GM23248 (cell line): Measurements from ENCODE around the gene UGT2B7. TPM values are rescaled to one million over a fixed set of nuclear protein-coding genes. Genes with fewer than 3 reads are reported as not detected.

Experiments used
- DNase-seq: peaks from one replicate; pipeline ENCODE4 v3.0.0-alpha.2; 2015
- H2AFZ ChIP-seq: fragments of 200-600 bp; sonication (generic); 2 replicates; pipeline ENCODE4 v1.6.1; 2016; ENCODE audit warnings: antibody characterized with exemption
- H3F3A ChIP-seq: fragments of 200-600 bp; sonication (generic); 2 replicates; pipeline ENCODE4 v1.6.1; 2016; ENCODE audit warnings: mild to moderate bottlenecking, antibody characterized with exemption, mixed run types; ENCODE audit not compliant: insufficient read depth
- H3K27ac ChIP-seq: fragments of 200-600 bp; sonication (generic); 2 replicates; pipeline ENCODE4 v1.5.1; 2016; ENCODE audit warnings: mild to moderate bottlenecking
- H3K27me3 ChIP-seq: fragments of 200-600 bp; sonication (generic); replicated peaks from 2 replicates; pipeline ENCODE4 v1.6.1; 2016; ENCODE audit warnings: mild to moderate bottlenecking; ENCODE audit not compliant: insufficient read depth
- H3K36me3 ChIP-seq: fragments of 200-600 bp; sonication (generic); 2 replicates; pipeline ENCODE4 v1.6.1; 2016; ENCODE audit warnings: low read depth, mild to moderate bottlenecking
- H3K4me1 ChIP-seq: fragments of 200-600 bp; sonication (generic); 2 replicates; pipeline ENCODE4 v1.6.1; 2016; ENCODE audit warnings: mild to moderate bottlenecking; ENCODE audit not compliant: insufficient read depth
- H3K4me2 ChIP-seq: fragments of 200-600 bp; sonication (generic); one replicate; pipeline ENCODE4 v1.6.1; 2016; ENCODE audit warnings: mild to moderate bottlenecking; ENCODE audit not compliant: unreplicated experiment
- H3K4me3 ChIP-seq: fragments of 200-600 bp; sonication (generic); 2 replicates; pipeline ENCODE4 v1.5.1; 2016; ENCODE audit warnings: mild to moderate bottlenecking
- H3K79me2 ChIP-seq: fragments of 200-600 bp; sonication (generic); 2 replicates; pipeline ENCODE4 v1.6.1; 2016; ENCODE audit warnings: mild to moderate bottlenecking; ENCODE audit not compliant: insufficient read depth
- H3K9ac ChIP-seq: fragments of 200-600 bp; sonication (generic); 2 replicates; pipeline ENCODE4 v1.6.1; 2016; ENCODE audit warnings: mild to moderate bottlenecking
- H3K9me2 ChIP-seq: fragments of 200-600 bp; sonication (generic); 2 replicates; pipeline ENCODE4 v1.6.1; 2016; ENCODE audit warnings: mixed run types, mild to moderate bottlenecking, moderate library complexity; ENCODE audit not compliant: insufficient read depth
- H3K9me3 ChIP-seq: fragments of 200-600 bp; sonication (generic); one replicate; pipeline ENCODE4 v1.6.1; 2017; ENCODE audit warnings: low read depth
- H4K20me1 ChIP-seq: fragments of 200-600 bp; sonication (generic); 2 replicates; pipeline ENCODE4 v1.6.0; 2016; ENCODE audit not compliant: insufficient read depth
- EZH2 ChIP-seq: fragments of 200-600 bp; sonication (generic); IDR thresholded peaks from 2 replicates; pipeline ENCODE4 v1.6.1; 2018; ENCODE audit warnings: antibody characterized with exemption, mild to moderate bottlenecking; ENCODE audit not compliant: insufficient read depth, poor library complexity, severe bottlenecking
- EZH2phosphoT487 ChIP-seq: fragments of 200-600 bp; sonication (generic); IDR thresholded peaks from 2 replicates; pipeline ENCODE4 v1.6.1; 2018; ENCODE audit warnings: antibody characterized with exemption, moderate library complexity, mild to moderate bottlenecking, low read depth; ENCODE audit not compliant: insufficient read depth
- WGBS, 2 experiments: methylation state at CpG; one replicate each; pipeline ENCODE4 v1.1.6; 2015 to 2017; ENCODE audit warnings: low lambda C conversion rate in 2 of 2, low coverage in 1 of 2; ENCODE audit errors: missing lambda C conversion rate in 2 of 2; 5-methylcytosine and 5-hydroxymethylcytosine counted together
- in situ Hi-C: fragments of 300-500 bp; cut with MboI; formaldehyde crosslinking; loops from 2 replicates; pipeline ENCODE4 v1.15.0; 2020
- polyA plus RNA-seq: library from polyadenylated mRNA; unstranded; fragments of >200 nt; fragmentation: Nextera tagmentation; extraction: Ambion mirVana; gene quantifications from 2 replicates; pipeline ENCODE4 v1.2.1, GENCODE V29; 2016
- total RNA-seq: library from RNA; depleted of rRNA; stranded (reverse); fragments of >200 nt; shearing (Covaris generic); gene quantifications from 2 replicates; pipeline ENCODE4 v1.2.3, GENCODE V29; 2014

The UGT2B7 gene
- total and polyA plus RNA-seq, 2 experiments from 2014 or later, result not detected

DNA sequence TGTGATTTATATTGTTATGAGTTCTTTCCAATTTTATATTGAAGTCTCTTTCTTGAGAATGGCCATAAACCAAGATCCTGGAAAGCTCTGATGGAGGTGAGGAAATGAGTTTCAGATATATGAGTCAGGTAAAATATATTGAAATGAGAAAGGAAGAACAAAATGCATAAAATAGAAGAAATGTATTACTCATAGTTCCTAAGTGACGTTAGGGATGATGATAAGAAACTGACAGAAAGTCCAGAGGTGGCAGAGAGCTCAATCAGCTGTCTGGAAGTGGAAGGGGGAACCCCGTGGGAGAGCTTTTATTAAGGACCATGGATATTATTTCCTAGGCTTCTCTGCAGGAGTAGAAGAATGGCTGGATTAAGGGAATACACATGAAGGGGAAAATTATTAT, 24.6 kb downstream of the UGT2B7 start:
- in situ Hi-C loops, result no loop called here
- WGBS, 2 experiments, result 2 to 5% methylated on average over 2 of the region's 2 CpGs
- Histone ChIP-seq H3K9me2 (no peaks in the 10 kb centered on the region), H3K79me2 (no peaks in the 10 kb centered on the region), H3K4me3 (no peak overlapping the region), H3K27ac (no peak overlapping the region), H4K20me1 (no peaks in the 10 kb centered on the region), H3K27me3 (no peaks in the 10 kb centered on the region), H3K36me3 (no peaks in the 10 kb centered on the region), H2AFZ (no peak overlapping the region), H3F3A (no peaks in the 10 kb centered on the region), H3K4me2 (no peak overlapping the region), H3K9ac (no peak overlapping the region), H3K4me1 (no peaks in the 10 kb centered on the region), H3K9me3 (no peaks in the 10 kb centered on the region)
- TF ChIP-seq EZH2, result no peak
- no peak for TF ChIP-seq EZH2phosphoT487
- no peak for DNase-seq

DNA sequence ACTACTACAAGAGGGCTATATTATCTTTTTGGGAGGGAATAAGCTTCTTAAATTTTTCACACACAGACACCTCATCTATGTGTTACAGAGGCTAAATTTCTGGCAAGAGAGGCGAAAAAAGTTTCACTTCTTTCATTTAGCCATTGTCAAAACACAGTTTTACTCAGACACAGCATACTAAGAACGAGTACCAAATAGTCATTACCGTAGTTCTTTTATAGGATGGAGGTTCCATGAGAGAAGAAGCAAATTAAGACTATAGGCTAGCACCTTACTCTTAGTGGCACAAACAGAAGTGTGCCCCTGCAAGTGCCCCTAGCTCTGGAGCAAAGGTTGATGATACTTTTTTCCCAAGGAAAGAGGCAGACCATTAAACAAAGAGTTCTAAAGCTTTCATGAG, 26.2 kb downstream of the UGT2B7 start:
- no peak for TF ChIP-seq EZH2phosphoT487
- no peak for TF ChIP-seq EZH2
- 10% methylated on average over 3 of the region's 3 CpGs for WGBS, 2 experiments

GRCh38 chr4:69124941-69125340, 28.7 kb downstream of the UGT2B7 start:
- H3F3A ChIP-seq, result no peaks in the 10 kb centered on the region
- DNase-seq, result no peak
- no peaks in the 10 kb centered on the region for H3K27me3 ChIP-seq
- H4K20me1 ChIP-seq, result no peaks in the 10 kb centered on the region
- no peaks in the 10 kb centered on the region for H3K4me1 ChIP-seq
- no peaks in the 10 kb centered on the region for H3K36me3 ChIP-seq
- in situ Hi-C loops, result no loop called here
- no peak overlapping the region for H3K4me3 ChIP-seq
- no peaks in the 10 kb centered on the region for H3K9me3 ChIP-seq
- WGBS, 2 experiments, result 33 to 35% methylated on average over 1 of the region's 1 CpG
- no peaks in the 10 kb centered on the region for H3K9me2 ChIP-seq
- H3K9ac ChIP-seq, result no peak overlapping the region
- TF ChIP-seq EZH2phosphoT487, result no peak
- no peak for TF ChIP-seq EZH2
- H3K4me2 ChIP-seq, result no peak overlapping the region
- no peaks in the 10 kb centered on the region for H3K79me2 ChIP-seq
- H3K27ac ChIP-seq, result no peak overlapping the region
- H2AFZ ChIP-seq, result no peak overlapping the region

More for the DNA sequence above, 26.2 kb downstream of the UGT2B7 start:
- H3K9ac ChIP-seq, result no peak overlapping the region
- H3K4me1 ChIP-seq, result no peaks in the 10 kb centered on the region
- in situ Hi-C loops, result no loop called here
- H3K9me2 ChIP-seq, result no peaks in the 10 kb centered on the region
- no peak overlapping the region for H2AFZ ChIP-seq
- no peak overlapping the region for H3K4me3 ChIP-seq
- no peaks in the 10 kb centered on the region for H3K79me2 ChIP-seq
- no peaks in the 10 kb centered on the region for H3K36me3 ChIP-seq
- H3F3A ChIP-seq, result no peaks in the 10 kb centered on the region
- no peak for DNase-seq
- H4K20me1 ChIP-seq, result no peaks in the 10 kb centered on the region
- H3K4me2 ChIP-seq, result no peak overlapping the region
- H3K27ac ChIP-seq, result no peak overlapping the region
- no peaks in the 10 kb centered on the region for H3K27me3 ChIP-seq
- H3K9me3 ChIP-seq, result no peaks in the 10 kb centered on the region

DNA sequence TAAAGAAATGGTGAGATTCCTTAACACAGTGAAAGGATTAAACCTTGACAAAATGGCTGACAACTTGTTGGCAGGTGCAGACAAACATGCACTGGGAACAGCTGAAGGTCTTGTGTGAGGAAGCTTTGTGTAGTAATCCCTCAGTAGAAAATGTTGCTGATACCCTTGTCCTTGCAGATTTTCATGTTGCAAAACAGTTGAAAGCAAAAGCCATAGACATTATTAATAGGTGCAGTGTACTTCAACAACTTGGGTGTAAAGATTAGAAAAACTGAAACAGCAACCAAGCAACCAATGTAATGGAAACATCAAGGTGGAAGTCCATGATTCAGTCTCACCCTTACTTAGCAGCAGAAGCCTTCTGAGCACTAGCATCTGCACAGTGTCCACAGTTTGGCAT, 29.8 kb downstream of the UGT2B7 start:
- in situ Hi-C loops, result no loop called here
- H3K27ac ChIP-seq, result no peak overlapping the region
- H3K4me1 ChIP-seq, result no peaks in the 10 kb centered on the region
- H3K4me3 ChIP-seq, result no peak overlapping the region
- TF ChIP-seq EZH2phosphoT487, result no peak
- no peak for TF ChIP-seq EZH2
- H3K9me2 ChIP-seq, result no peaks in the 10 kb centered on the region
- H3K9ac ChIP-seq, result no peak overlapping the region
- no peaks in the 10 kb centered on the region for H3K36me3 ChIP-seq
- H3F3A ChIP-seq, result no peaks in the 10 kb centered on the region
- H3K4me2 ChIP-seq, result no peak overlapping the region
- no peak overlapping the region for H2AFZ ChIP-seq
- no peak for DNase-seq
- no peaks in the 10 kb centered on the region for H3K27me3 ChIP-seq
- H3K9me3 ChIP-seq, result no peaks in the 10 kb centered on the region
- no peaks in the 10 kb centered on the region for H4K20me1 ChIP-seq
- no peaks in the 10 kb centered on the region for H3K79me2 ChIP-seq

GRCh38 chr4:69133993-69134392, 37.7 kb downstream of the UGT2B7 start:
- no peaks in the 10 kb centered on the region for H3K79me2 ChIP-seq
- H3K27me3 ChIP-seq, result no peaks in the 10 kb centered on the region
- DNase-seq, result no peak
- H2AFZ ChIP-seq, result no peak overlapping the region
- H3K9me2 ChIP-seq, result no peaks in the 10 kb centered on the region
- H3K4me3 ChIP-seq, result no peak overlapping the region
- H3K4me1 ChIP-seq, result no peaks in the 10 kb centered on the region
- no peaks in the 10 kb centered on the region for H3F3A ChIP-seq
- H3K27ac ChIP-seq, result no peak overlapping the region
- H3K9me3 ChIP-seq, result no peaks in the 10 kb centered on the region
- H3K4me2 ChIP-seq, result no peak overlapping the region
- TF ChIP-seq EZH2 (no peak), EZH2phosphoT487 (no peak)
- no peak overlapping the region for H3K9ac ChIP-seq
- no peaks in the 10 kb centered on the region for H3K36me3 ChIP-seq
- in situ Hi-C loops, result no loop called here
- no peaks in the 10 kb centered on the region for H4K20me1 ChIP-seq
